NCI-H1417 (cell line): Measurements from ENCODE around the gene IL13RA2.

Source experiments
- DNase-seq, 3 experiments: peaks; one replicate each; lab custom pipeline; 2025; lab: John Stamatoyannopoulos, UW

The IL13RA2 gene

GRCh38 chrX:114985967-114986592 is 31.3 kb downstream of the IL13RA2 start:
- DNase-seq = no peak

DNA sequence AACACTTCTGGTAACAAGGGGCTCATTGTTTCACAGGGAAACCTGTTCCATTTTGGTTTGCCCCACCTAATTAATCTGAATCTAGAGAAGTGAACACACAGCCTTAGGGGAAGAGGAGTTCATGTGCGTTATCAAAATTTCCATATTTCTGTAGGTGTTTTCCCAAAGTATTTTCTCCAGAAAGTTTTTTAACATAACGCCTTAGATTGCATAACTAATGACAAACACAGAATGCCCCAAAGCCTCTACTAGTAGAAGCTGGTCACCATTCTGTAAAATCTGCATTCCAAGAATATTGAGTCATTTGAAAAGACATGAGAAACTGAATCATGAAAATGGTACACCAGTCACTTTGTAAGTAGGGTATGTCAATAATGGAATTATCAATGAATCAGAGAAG is 41.1 kb downstream of the IL13RA2 start:
- DNase-seq = no peak

GRCh38 chrX:114973013-114973412 is 44.4 kb downstream of the IL13RA2 start:
- DNase-seq = no peak

GRCh38 chrX:114970806-114971205 is 46.6 kb downstream of the IL13RA2 start:
- no peak for DNase-seq

GRCh38 chrX:114964374-114964773 is 53.0 kb downstream of the IL13RA2 start:
- no peak for DNase-seq

DNA sequence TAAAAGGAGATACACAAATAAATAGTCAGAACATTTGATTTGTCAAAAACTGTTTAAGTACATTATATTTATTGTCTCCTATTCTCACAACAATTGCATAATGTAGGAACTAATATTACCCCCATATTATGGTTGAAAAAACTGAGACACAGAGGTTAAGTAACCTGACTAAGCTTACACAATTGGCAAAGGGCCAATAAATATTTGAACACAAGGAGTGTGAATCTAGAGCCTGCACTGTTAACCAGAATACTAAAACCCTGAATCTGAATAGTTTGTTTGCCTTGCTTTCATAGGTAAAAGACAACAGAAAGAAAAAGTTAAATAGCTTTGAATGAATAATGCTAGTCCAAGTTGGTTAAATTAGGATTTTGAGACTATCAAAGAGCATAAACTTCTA is 55.2 kb downstream of the IL13RA2 start:
- DNase-seq = no peak

DNA sequence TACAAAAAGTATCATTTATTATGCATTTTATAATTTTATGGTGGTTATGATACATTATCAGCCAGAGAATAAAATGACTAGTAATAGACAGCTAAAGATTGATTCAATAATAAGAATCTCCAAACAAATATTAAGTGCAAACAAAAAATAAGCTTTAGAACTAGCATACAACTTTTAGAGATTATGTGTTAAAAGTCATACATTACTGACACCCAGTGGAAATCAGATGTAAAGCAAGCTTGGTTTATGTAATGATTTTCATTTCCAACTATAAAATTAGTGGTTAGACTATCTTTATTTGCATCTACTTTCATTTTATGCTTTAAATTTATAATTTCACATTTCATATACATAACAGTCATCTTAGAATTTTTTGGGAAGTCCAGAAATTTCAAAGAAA is 57.7 kb downstream of the IL13RA2 start:
- DNase-seq = peak in 1 of 3 experiments; percentile 28
